Cardiac fibroblast (primary cell): ENCODE results near the gene MAGI2.
A peak's percentile ranks its signal among the peaks of the same experiment; 100 is the strongest.

Experiments used
- DNase-seq, 2 donors: peaks; one replicate each; pipeline versions ENCODE4 v3.0.0 to v3.0.0-alpha.2; 2010; ENCODE audit warnings: low read depth in 2 of 2
- H3K4me3 ChIP-seq, 2 donors: replicated peaks in 1 of 2; 1 replicate in 1 of 2; 2 replicates in 1 of 2; pipeline ENCODE4 v1.5.1; 2011; ENCODE audit warnings: low read depth in 2 of 2, low read length in 2 of 2, mild to moderate bottlenecking in 2 of 2, moderate library complexity in 1 of 2
- CTCF ChIP-seq: IDR thresholded peaks from one replicate; pipeline ENCODE4 v1.5.1; 2011; ENCODE audit warnings: low read depth, mild to moderate bottlenecking, low read length, inconsistent platforms

MAGI2 gene

GRCh38 chr7:78279032-78279431 is 1174.4 kb downstream of the MAGI2 start:
- no peak for TF ChIP-seq CTCF
- H3K4me3 ChIP-seq = no peak overlapping the region
- peak; percentile 51 to 82 for DNase-seq

- H3K4me3 ChIP-seq = no peak overlapping the region
- no peak for TF ChIP-seq CTCF
- DNase-seq = no peak
Observed at GRCh38 chr7:78267141-78267540, 1186.3 kb downstream of the MAGI2 start.

- DNase-seq = no peak
- TF ChIP-seq CTCF = no peak
- H3K4me3 ChIP-seq = no peak overlapping the region
Observed at GRCh38 chr7:78265486-78265885, 1188.0 kb downstream of the MAGI2 start.

- no peak overlapping the region for H3K4me3 ChIP-seq
- no peak for DNase-seq
- TF ChIP-seq CTCF = no peak
Observed at GRCh38 chr7:78265071-78265470, 1188.4 kb downstream of the MAGI2 start.

GRCh38 chr7:78264105-78264504 is 1189.4 kb downstream of the MAGI2 start:
- no peak for TF ChIP-seq CTCF
- no peak for DNase-seq
- no peak overlapping the region for H3K4me3 ChIP-seq

- TF ChIP-seq CTCF = no peak
- no peak for DNase-seq
- H3K4me3 ChIP-seq = no peak overlapping the region
Observed at GRCh38 chr7:78261739-78262138, 1191.7 kb downstream of the MAGI2 start.

GRCh38 chr7:78261302-78261701 is 1192.2 kb downstream of the MAGI2 start:
- TF ChIP-seq CTCF = no peak
- no peak overlapping the region for H3K4me3 ChIP-seq
- DNase-seq = no peak
